ENCODE results near the gene WDFY3.
"Not testable (repeated sequence)": the region's sequence is repeated elsewhere in the genome, so short reads cannot be mapped to it uniquely, and the experiment has no call there.

WDFY3 gene

DNA sequence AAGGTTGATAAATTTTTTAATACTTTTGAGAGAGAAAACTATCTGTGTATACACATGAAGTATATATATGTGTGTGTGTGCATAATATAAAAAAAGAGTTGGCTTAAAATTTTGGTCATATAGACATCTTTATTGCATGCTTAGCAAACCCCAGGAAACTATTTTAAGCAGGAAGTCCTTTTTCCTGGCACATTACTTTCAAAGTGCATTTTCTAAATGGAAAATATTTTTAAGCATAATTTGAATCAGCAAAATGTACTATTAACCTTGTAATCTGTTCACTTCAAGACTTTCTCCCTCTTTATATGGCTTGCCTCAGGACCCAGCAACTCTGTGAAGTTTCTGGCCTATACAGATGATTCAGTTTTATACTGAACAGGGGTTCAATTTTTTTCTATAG lies 277.3 kb downstream of the WDFY3 start:
- DNase-seq (ENCODE audit: low read depth) = no peak
- H3K4me3 ChIP-seq (ENCODE audit: low read depth, low read length) = no peak overlapping the region

DNA sequence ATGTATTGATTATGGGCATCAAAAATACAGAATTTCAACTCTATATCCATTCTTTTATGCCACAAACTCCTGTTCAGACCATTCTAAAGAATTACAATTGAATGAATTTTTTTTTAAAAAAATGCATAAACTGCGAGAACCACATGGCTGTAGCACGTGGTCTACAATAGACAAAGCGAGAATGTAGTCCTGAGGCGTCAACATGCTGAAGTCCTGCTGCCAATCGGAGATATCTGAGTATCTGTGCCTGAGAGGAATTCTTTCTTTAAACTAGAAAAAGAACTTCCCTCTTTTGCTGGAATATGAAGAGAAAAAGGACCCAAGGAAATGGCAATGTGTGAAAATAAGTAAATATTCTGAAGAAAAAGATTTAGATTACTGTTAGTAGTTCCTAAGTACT lies 277.9 kb downstream of the WDFY3 start:
- H3K4me3 ChIP-seq (ENCODE audit: low read depth, low read length) = no peak overlapping the region
- no peak for DNase-seq (ENCODE audit: low read depth)

DNA sequence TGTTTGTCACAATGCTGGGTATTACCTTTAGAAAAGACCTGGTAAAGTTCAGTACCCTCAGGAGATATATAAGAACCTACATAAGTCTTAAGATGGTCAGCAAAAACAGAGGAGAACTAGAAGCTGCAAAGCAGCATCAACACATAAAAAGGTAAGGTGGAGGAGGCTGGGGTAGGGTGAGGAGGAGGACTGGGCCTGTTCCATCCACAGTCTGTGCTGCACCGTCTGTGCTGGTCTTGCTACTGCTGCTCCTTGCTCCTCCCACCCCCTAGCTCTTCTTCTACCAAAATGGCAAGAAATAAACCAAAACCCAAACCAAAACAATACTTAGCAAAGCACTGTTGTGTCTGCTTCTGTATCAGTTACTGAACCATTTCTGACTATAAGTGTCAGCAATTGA lies 281.4 kb downstream of the WDFY3 start:
- no peak overlapping the region for H3K4me3 ChIP-seq (ENCODE audit: low read depth, low read length)

DNA sequence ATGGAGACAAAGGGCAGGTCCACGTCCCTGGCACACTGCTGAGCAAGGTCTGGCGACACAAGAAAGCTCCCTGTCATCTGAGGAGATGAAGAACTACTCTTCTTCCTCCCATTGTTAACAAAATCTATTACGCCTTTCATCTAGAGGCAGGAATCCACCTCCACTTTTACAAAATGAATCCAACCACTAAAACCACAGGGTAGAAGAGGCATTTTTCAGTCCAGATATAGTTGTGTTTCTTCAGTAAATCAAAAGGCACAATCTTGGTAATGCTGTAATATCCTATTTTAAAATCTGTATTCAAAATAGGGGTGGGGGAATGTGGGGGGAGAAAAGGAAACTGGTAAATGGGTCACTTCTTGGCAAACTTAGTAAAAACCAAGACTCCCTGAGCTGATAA lies 282.1 kb downstream of the WDFY3 start:
- H3K4me3 ChIP-seq (ENCODE audit: low read depth, low read length) = no peak overlapping the region
- DNase-seq (ENCODE audit: low read depth) = no peak

More for the DNA sequence above, 281.4 kb downstream of the WDFY3 start:
- DNase-seq (ENCODE audit: low read depth) = no peak

DNA sequence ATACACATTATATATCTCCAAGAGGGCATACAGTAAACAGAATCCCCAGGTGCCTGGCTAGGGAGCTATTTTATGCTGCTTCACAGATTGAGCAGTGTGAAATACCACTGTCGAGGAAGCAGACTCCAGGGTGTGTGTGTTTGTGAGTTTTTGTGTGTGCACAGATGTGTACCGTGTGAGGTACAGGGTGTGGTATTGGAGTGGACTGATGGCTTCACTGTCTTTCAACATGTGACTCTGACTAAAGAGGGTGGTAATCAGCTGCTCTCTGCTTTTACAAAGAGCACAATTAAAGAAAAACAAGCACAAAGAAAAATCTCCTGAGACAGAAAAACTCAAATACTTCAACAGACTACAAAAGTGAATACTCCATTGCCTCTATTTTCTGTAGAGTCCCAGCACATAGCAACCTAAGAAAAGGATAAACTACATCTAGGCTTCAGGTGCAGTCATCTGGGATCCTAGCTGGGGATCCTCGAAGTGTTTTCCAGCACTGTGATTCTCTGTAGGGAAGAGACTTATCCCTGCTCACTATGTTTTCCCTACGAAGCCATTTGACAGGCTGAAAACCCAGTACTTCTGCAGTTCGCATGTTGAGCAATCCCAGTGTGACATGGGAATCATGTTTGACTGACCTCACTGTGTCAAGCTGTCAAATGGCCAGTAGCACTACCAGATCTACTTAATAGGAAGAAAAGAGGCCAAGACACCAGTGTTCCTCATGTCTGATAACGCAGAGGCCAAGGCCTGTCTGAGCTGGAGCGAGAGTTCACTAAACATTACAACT lies 283.2 kb downstream of the WDFY3 start:
- no peak for DNase-seq (ENCODE audit: low read depth)
- H3K4me3 ChIP-seq (ENCODE audit: low read depth, low read length) = no peak overlapping the region

DNA sequence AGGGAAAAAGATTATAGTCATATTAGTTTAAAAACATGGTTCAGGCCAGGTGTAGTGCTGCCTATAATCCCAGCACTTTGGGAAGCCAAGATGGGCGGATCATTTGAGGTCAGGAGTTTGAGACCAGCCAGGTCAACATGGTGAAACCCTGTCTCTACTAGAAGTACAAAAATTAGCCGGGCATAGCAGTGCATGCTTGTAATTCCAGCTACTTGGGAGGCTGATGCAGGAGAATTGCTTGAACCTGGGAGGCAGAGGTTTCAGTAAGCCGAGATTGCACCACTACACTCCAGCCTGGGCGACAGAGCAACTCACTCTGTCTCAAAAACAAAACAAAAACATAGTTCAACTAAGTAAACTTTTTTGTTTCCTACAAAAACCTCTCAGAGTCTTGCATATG lies 283.8 kb downstream of the WDFY3 start:
- not testable (repeated sequence) for DNase-seq (ENCODE audit: low read depth); H3K4me3 ChIP-seq (ENCODE audit: low read depth, low read length)

DNA sequence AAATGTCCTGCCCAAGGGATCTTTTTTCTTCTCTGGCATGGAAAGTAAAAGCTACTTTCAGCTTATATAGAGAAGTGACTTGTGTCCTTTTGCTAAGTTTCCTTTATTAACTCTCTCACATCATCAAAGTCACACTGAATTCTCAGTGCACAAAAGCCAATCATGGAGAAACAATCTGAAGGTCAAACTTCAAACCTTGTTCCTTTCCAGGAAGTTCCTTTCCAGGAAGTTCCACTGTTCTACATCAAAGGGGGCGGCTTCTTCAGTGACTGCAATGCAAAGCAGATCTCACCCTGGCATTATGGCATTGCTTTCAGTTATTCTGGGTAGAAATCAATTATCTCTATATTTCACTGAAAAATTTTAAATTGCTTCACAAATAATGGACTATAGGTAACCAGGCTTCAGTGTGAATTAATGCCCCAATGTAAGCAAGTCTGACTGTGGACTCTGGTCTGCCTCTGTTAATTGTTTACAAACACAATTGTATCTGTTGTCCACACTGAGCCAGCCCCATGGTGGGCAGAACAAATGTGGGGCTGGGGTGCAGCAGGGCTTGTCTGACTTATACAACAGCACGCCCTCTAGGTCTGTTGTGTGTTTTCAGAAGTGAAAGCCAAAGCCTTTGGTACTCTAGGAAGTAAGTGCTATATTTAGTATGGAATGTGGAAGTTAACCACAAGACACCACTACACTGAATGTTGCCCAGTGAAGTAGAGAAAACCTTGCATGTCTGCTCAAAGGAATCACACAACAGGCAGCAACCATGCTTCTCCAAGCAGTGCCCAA lies 284.8 kb downstream of the WDFY3 start:
- H3K4me3 ChIP-seq (ENCODE audit: low read depth, low read length) = no peak overlapping the region
- peak; percentile 29 for DNase-seq (ENCODE audit: low read depth)

DNA sequence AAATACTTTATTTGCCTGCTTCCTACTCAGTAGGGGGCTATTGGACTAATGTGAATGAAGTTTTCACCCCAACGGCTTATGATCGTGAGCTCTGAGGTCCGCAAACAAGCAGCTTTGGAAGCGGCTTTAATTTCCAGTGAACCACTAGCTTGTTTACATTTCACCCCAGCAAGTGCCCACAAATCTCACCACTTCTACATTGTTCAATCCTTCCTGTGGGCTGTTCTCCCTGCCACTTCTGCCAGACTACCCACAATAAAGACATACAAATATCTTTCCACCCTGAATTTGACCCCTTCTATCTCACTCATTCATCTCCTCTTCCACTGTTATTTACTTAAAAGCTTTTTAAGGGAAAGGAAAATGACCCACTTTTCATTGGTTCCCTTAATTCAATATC lies 285.5 kb downstream of the WDFY3 start:
- no peak overlapping the region for H3K4me3 ChIP-seq (ENCODE audit: low read depth, low read length)
- no peak for DNase-seq (ENCODE audit: low read depth)

DNA sequence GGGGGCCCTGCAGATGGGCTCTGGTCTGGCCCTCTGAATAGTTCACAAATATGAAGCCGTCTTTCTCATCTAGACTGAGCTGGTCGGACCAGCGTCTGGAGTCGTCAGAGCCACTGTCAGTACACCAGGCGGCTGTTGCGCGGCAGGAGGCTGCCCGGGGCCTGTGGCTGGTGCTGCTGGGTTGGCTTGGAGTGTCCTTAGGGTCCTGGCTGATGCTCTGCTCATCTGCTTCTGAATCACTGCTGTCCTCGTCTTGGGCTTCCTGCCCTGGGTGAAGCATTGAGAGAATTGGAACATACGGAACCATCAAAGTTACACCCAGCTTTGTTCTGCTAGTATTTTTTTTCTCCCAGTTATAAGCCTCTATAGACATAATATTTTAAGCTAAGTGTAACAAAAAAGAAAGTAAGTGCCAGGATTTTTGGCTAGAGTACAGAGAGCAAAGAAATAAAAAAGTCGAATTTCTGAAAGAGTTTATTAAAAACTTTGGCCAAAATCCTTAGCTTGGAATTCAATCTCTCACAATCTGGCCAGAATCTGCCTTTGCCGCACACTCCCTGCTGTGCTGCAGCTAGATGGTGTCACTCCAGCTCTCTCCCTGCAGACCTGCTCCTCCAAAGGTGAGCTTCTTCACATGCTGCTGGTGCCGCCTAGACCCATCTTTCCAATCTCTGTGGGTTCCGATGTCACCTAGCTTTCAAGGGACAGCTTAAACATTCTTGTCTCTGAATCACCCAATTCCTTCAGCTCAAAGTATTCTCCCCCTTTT lies 287.3 kb downstream of the WDFY3 start:
- no peak overlapping the region for H3K4me3 ChIP-seq (ENCODE audit: low read depth, low read length)
- DNase-seq (ENCODE audit: low read depth) = no peak

DNA sequence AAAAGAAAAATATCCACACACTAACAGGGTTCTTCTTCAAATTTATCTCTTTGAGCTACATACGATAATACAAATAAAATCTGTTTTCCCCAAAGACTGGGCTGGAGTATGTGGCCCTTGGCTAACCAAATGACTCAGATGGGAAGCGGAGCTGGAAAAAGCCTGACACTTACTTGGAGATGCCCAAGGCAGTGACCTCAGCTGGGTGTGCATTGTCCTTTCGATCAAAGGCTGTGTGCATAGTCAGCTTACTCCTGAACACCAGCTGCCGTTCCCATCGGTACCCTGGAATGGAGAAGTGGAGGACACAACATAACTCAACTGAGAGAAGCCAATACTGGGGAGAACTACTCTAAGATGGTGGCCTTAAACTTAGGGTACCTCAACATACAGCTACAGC lies 288.5 kb downstream of the WDFY3 start:
- no peak for DNase-seq (ENCODE audit: low read depth)

DNA sequence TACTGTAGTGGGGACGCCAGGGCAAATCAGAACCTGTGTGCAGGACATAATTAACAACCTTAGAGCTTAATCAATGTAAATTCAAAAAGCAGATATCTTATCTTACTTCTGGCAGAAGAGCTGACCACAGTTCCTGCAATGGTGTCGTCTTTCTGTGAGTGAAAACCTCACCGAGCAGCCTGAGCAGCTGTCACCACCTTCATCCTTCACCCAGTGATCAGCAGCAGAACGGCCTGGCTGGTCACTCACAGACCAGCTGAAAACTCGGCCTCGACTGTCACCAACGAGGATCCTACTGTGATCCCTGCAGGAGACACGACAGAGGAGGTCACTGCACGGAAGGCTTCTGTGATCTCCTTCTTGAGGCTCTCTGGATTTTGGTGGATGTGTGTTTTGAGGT lies 289.4 kb downstream of the WDFY3 start:
- DNase-seq (ENCODE audit: low read depth) = no peak
- H3K4me3 ChIP-seq (ENCODE audit: low read depth, low read length) = no peak overlapping the region

More for the DNA sequence above, 288.5 kb downstream of the WDFY3 start:
- H3K4me3 ChIP-seq (ENCODE audit: low read depth, low read length) = no peak overlapping the region

DNA sequence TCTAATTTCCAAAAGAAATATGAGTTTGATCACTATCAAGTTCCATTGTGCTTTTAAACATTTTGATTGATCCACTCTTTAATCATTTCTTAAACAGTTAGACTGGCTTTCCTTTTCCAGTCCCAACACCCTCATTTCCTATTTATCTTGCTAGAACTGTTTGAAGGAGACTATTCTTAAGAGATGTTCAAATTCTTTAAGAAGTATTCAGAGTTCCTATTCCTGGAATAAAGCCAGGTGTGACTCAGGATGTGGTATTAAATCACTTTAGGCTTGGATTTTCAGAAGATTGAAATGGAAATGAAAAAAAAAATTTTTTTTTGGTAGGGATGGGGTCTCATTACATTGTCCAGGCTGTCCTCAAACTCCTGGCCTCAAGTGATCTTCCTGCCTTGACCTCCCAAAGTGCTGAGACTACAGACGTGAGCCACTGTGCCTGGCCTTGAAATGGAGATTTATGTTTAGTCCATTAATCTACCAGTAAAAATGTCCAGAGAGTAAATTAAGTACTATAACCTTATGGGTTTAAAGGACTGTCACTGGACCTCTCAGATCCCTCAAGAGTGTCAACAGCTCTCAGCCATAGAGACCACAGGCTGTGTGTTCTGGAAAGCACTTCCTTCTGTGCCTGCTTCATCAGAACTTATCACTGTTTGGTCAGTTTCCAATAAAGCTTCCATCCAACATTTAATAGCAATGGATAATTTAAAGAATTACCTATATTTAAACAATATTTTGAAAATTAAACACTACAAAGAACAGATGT lies 292.8 kb downstream of the WDFY3 start:
- peak; percentile 69 for DNase-seq (ENCODE audit: low read depth)
- H3K4me3 ChIP-seq (ENCODE audit: low read depth, low read length) = no peak overlapping the region

DNA sequence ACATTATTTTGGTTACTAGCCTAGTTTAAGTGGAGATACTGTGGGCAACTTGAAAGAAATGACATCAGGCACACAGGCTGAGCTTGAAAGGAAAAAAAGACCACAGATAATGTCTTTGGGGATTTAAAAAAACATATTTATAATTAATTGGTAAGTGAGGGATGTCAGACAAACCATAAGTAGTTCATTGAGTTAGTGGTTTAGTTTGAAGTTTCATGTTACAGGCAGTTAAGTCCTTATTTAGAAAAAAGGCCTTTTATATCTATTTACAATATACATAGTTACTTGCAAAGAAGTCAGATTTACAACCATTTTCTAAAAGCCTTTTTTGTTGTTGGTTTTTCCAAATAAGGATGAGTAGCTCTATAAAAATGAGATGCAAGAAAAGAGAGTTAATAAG lies 294.3 kb downstream of the WDFY3 start:
- no peak overlapping the region for H3K4me3 ChIP-seq (ENCODE audit: low read depth, low read length)
- no peak for DNase-seq (ENCODE audit: low read depth)

DNA sequence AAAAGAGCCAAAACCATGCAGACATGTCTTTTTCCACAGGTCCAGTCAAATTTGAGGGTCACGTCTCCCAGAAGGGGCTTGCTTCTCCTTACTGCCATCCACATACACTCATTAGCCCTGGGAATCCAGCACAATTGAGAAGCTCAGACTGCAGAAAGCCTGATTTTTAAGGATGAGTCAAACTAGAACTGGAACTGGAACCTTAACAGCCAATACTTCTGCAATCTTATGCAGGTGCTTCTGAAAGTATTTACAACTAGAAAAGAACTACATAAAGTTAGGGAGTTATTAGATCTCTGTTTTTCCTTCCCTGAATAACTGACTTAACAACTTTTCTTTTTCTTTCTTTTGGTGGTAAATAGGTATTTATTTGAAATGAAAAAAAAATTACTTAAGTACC lies 297.3 kb downstream of the WDFY3 start:
- no peak overlapping the region for H3K4me3 ChIP-seq (ENCODE audit: low read depth, low read length)
- DNase-seq (ENCODE audit: low read depth) = no peak

DNA sequence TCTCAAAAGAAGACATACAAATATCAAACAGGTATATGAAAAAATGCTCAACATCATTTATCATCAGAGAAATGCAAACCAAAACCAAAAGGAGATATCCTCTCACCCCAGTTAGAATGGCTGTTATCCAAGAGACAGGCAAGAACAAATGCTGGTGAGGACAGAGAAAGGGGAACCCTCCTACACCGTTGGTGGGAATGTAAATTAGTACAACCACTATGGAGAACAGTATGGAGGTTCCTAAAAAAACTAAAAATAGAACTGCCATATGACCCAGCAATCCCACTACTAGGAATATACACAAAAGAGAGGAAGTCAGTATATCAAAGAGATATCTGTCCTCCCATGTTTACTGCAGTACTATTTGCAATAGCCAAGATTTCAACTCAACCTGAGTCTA lies 300.1 kb downstream of the WDFY3 start:
- H3K4me3 ChIP-seq (ENCODE audit: low read depth, low read length) = no peak overlapping the region
- no peak for DNase-seq (ENCODE audit: low read depth)

DNA sequence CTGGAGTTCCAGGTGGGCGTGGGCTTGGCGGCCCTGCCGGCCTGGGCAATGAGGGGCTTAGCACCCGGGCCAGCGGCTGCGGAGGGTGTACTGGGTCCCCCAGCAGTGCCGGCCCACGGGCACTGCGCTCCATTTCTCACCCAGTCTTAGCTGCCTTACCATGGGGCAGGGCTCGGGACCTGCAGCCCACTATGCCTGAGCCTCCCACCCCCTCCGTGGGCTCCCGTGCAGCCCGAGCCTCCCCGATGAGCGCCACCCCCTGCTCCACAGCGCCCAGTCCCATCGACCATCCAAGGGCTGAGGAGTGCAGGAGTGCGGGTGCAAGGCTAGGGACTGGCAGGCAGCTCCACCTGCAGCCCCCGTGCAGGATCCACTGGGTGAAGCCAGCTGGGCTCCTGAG lies 301.7 kb downstream of the WDFY3 start:
- H3K4me3 ChIP-seq (ENCODE audit: low read depth, low read length); DNase-seq (ENCODE audit: low read depth): not testable (repeated sequence)

DNA sequence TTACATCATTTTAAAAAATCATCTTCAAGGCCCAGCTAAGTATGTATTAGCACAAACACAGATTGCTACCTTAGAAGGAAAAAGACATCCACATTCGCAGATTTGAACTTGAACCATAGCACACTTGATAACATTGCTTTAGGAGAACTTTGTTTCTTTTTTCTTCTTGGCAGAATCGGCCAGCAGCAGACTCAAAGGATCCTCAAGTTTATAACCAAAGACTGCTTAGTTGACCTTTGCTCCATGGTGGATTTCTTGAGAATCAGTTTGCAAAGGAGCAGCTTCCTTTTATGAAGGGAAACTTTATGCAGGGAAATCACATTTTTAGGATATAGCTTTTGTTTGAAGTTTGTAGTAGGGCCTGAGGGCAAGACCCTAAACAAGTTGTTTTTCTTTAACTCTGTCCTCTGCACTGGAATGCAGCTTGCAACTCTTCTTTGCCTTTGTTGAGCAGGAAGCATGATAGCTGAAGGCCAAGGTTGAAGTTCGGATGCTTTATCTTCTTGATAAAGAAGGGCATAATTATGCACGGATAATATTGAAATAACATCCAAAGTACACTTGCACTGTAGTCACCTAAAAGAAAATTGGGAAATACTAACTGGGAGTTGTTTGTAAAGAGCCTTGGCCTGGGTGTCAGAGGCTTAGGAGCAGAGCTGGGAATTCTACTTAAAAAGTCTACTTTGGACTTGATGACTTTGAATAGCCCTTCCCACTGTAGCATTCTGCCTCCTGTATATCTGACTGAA lies 305.1 kb downstream of the WDFY3 start:
- no peak overlapping the region for H3K4me3 ChIP-seq (ENCODE audit: low read depth, low read length)
- no peak for DNase-seq (ENCODE audit: low read depth)

DNA sequence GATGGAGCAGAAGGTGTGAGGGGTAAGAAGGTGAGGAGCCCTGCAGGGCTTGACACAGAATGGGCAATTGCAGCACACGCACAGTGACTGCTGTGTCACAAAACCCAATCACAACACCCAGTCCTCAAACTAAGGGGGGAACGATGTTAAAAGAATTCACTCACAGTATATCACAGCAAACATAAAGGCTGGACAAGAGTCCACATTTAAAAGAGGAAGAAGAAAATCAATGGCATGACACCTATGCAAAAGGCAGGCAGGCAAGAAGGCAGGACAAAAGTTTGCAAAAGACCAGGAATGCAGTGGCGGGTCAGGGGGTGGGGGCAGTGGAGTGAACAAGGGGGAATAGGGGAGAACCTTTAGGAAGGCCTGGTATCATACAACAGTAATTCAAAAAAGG lies 305.9 kb downstream of the WDFY3 start:
- DNase-seq (ENCODE audit: low read depth) = no peak
- H3K4me3 ChIP-seq (ENCODE audit: low read depth, low read length) = no peak overlapping the region

DNA sequence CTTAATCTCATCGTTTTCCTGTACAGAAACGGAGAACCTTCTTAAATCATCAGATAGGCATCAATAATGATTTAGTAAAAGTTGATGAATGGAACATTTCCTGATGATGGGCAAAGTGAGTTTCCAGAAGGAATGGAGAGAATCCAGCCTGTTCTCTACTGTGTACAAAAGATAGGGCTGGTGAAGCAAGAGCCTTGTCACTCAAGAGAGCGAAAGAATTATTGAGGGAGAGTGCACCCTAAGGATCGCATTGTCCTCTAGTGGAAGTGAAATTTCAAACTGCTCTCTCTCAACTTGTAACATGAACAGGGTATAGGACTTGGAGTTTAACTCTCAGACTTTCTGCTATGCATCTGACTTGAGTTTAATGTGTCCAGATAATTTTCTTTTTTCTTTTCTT lies 314.0 kb downstream of the WDFY3 start:
- no peak overlapping the region for H3K4me3 ChIP-seq (ENCODE audit: low read depth, low read length)
- no peak for DNase-seq (ENCODE audit: low read depth)
